ENCODE measurements around the gene ATP6AP2. TPM values are rescaled to one million over a fixed set of nuclear protein-coding genes. Genes with fewer than 3 reads are reported as not detected.
A peak's percentile ranks its signal among the peaks of the same experiment; 100 is the strongest.

The ATP6AP2 gene
- total and polyA plus RNA-seq, 2 of the 4 experiments (the other 2 are of a cell fraction) = 76.2 to 175 TPM

GRCh38 chrX:40637687-40638086, 56.9 kb downstream of the ATP6AP2 start:
- no peak overlapping the region for H3K9ac ChIP-seq (ENCODE audit: low read depth, low read length)
- whole genome bisulfite sequencing, 2 experiments (ENCODE audit: extremely low coverage in 2 of 2, insufficient read length in 1 of 2) = no CpG with 5 or more reads among the region's 3 CpGs
- H2AK9ac ChIP-seq (replicated peaks; ENCODE audit: low read depth, low read length, poor library complexity) = no peak overlapping the region
- H4K91ac ChIP-seq (ENCODE audit: insufficient read depth, low read depth, low read length) = no peak overlapping the region
- H3K9me3 ChIP-seq (ENCODE audit: control insufficient read depth, insufficient read depth, low read length) = no peaks in the 10 kb centered on the region
- ATAC-seq (ENCODE audit: low read depth) (no peak), DNase-seq (peak; percentile 44)
- no peak overlapping the region for H3K56ac ChIP-seq (ENCODE audit: extremely low read depth, insufficient read depth, low read length)
- H3K36me3 ChIP-seq (ENCODE audit: control insufficient read depth, insufficient read depth, low read length) = peaks cover 33% of the 10 kb centered on the region
- no peak overlapping the region for H3K27ac ChIP-seq (ENCODE audit: insufficient read depth, low read length)
- TF ChIP-seq RAD21 (IDR thresholded peaks at IDR 0.05; ENCODE audit: low read length) = no peak
- no peak for TF ChIP-seq NFE2L2 (IDR thresholded peaks at IDR 0.05; ENCODE audit: low read depth, low read length)
- no peak for TF ChIP-seq CTCF (conservative IDR thresholded peaks at IDR 0.05; ENCODE audit: low read depth, low read length)
- TF ChIP-seq RFX5 (IDR thresholded peaks at IDR 0.05; ENCODE audit: low read depth, low read length) = no peak
- no peak for TF ChIP-seq MAZ (IDR thresholded peaks at IDR 0.05; ENCODE audit: borderline replicate concordance, low read depth, low read length)
- TF ChIP-seq CHD1 (IDR thresholded peaks at IDR 0.05; ENCODE audit: low read depth, low read length) = no peak
- TF ChIP-seq POLR2A (IDR thresholded peaks at IDR 0.05; ENCODE audit: low read depth, low read length) = no peak
- TF ChIP-seq MAFK (IDR thresholded peaks at IDR 0.05; ENCODE audit: low read depth, low read length) = no peak
- TF ChIP-seq FOS (IDR thresholded peaks at IDR 0.05; ENCODE audit: low read depth, low read length) = no peak
- no peak for TF ChIP-seq ELK1 (IDR thresholded peaks at IDR 0.05; ENCODE audit: borderline replicate concordance, low read depth, low read length)
- no peak for TF ChIP-seq RCOR1 (IDR thresholded peaks at IDR 0.05; ENCODE audit: insufficient replicate concordance, low read length)
- no peak for TF ChIP-seq SMC3 (IDR thresholded peaks at IDR 0.05; ENCODE audit: low read depth, low read length)
- TF ChIP-seq USF2 (IDR thresholded peaks at IDR 0.05; ENCODE audit: low read depth, low read length) = no peak
- no peak for TF ChIP-seq CEBPB (IDR thresholded peaks at IDR 0.05; ENCODE audit: low read depth, low read length)
- TF ChIP-seq BHLHE40 (IDR thresholded peaks at IDR 0.05; ENCODE audit: low read depth, low read length) = no peak
- TF ChIP-seq MXI1 (IDR thresholded peaks at IDR 0.05; ENCODE audit: borderline replicate concordance, low read depth, low read length) = no peak
- no peak overlapping the region for H2AK5ac ChIP-seq (ENCODE audit: low read depth, low read length)
- H2AFZ ChIP-seq (replicated peaks; ENCODE audit: low read length, poor library complexity) = no peak overlapping the region
- POLR2A ChIA-PET (ENCODE audit: unreplicated experiment) = no interaction called here
- no peak overlapping the region for H4K8ac ChIP-seq (ENCODE audit: low read depth in 2 of 2, low read length in 2 of 2)
- no peak overlapping the region for H3K23ac ChIP-seq (ENCODE audit: low read depth, low read length)
- H2BK20ac ChIP-seq (ENCODE audit: low read depth, low read length) = no peak overlapping the region
- in situ Hi-C loops (cut with MboI; ENCODE audit: low sequenced_read_pairs) = no loop called here
- peaks cover 16 to 37% of the 10 kb centered on the region in 2 experiments for H3K79me1 ChIP-seq (ENCODE audit: low read depth in 1 of 2, low read length in 2 of 2)
- peaks cover 26% of the 10 kb centered on the region; the same call in 1 of the 2 replicates for H4K20me1 ChIP-seq (ENCODE audit: insufficient read depth, low read length)
- CTCF ChIA-PET = interaction anchor here (0.6 to 0.8 kb wide), 3 partner anchors 10 to 506 kb away, joined by 3 to 4 read pairs (median 3); partner anchors contain the start of gene CXorf38
- no peak overlapping the region for H2BK5ac ChIP-seq (ENCODE audit: low read depth, low read length, poor library complexity, severe bottlenecking)
- no peak overlapping the region for H3K18ac ChIP-seq (ENCODE audit: low read depth, low read length)
- no peak overlapping the region for H3K4me2 ChIP-seq (ENCODE audit: low read depth, low read length)
- no peaks in the 10 kb centered on the region; the same call in 1 of the 2 replicates for H3K4me1 ChIP-seq (ENCODE audit: control insufficient read depth, insufficient read depth, low read length)
- no TSS peak for BruUV-seq (replicated peaks)
- H4K5ac ChIP-seq (ENCODE audit: low read depth, low read length) = no peak overlapping the region
- H3K4me3 ChIP-seq (ENCODE audit: insufficient read depth, low read depth, low read length) = no peak overlapping the region
- H3K9me1 ChIP-seq (ENCODE audit: insufficient read depth, low read length) = peaks cover 9% of the 10 kb centered on the region; the same call in 1 of the 2 replicates
- no peak overlapping the region for H3K14ac ChIP-seq (replicated peaks; ENCODE audit: low read depth, low read length)
- H3K4ac ChIP-seq (ENCODE audit: low read depth, low read length) = no peak overlapping the region
- H3K27me3 ChIP-seq (ENCODE audit: control insufficient read depth, insufficient read depth, low read length) = peaks cover 6% of the 10 kb centered on the region; the same call in 1 of the 2 replicates
- dilution Hi-C loops (cut with HindIII; ENCODE audit: low sequenced_read_pairs, unreplicated experiment) = no loop called here
- intact Hi-C loops (cut with micrococcal nuclease) = no loop called here
- H2BK120ac ChIP-seq (ENCODE audit: low read depth, low read length) = no peak overlapping the region
- no peak overlapping the region for H2BK15ac ChIP-seq (ENCODE audit: low read depth, low read length)

Measured in IMR-90 (cell line).